HEK293 (cell line): ENCODE data around the gene ZNF665.

Experiments used
- CTCF ChIA-PET: fragments of 350-600 bp; formaldehyde crosslinking; extraction: SDS; loops from one replicate; lab custom pipeline; 2021; ENCODE audit warnings: antibody characterized with exemption; lab: Yijun Ruan, JAX
- POLR2A ChIA-PET: fragments of 300-600 bp; formaldehyde crosslinking; extraction: SDS; loops from one replicate; lab custom pipeline; 2020; ENCODE audit warnings: antibody characterized with exemption, inconsistent platforms; lab: Yijun Ruan, JAX
- H3K27ac ChIP-seq: fragments of 200-500 bp; sonication (Bioruptor generic); 2 replicates; pipeline ENCODE4 v1.5.1; 2014; ENCODE audit warnings: low read depth, low read length, control low read depth, inconsistent platforms; ENCODE audit errors: extremely low read depth
- H3K36me3 ChIP-seq, 2 experiments: fragments of 200-500 bp in 1 of 2; sonication (Bioruptor generic) in 1 of 2; 1 replicate in 1 of 2; 2 replicates in 1 of 2; pipeline ENCODE4 v1.5.1; 2014 to 2017; ENCODE audit warnings: inconsistent platforms in 2 of 2, low read length in 2 of 2; ENCODE audit not compliant: control insufficient read depth in 2 of 2, insufficient read depth in 1 of 2
- H3K4me1 ChIP-seq: fragments of 200-500 bp; sonication (Bioruptor generic); 2 replicates; pipeline ENCODE4 v1.5.1; 2014; ENCODE audit warnings: mild to moderate bottlenecking, low read length, inconsistent platforms; ENCODE audit not compliant: control insufficient read depth, insufficient read depth
- H3K4me3 ChIP-seq: 2 replicates; pipeline ENCODE4 v1.5.1; 2011; ENCODE audit warnings: low read depth, mild to moderate bottlenecking, control low read depth, low read length, moderate library complexity
- H3K9me3 ChIP-seq: fragments of 200-500 bp; sonication (Bioruptor generic); 2 replicates; pipeline ENCODE4 v1.5.1; 2014; ENCODE audit warnings: low read depth, low read length, inconsistent platforms; ENCODE audit not compliant: control insufficient read depth, insufficient read depth
- BCL11A ChIP-seq: fragments of 450-650 bp; formaldehyde crosslinking; IDR thresholded peaks from 2 replicates; pipeline ENCODE4 v1.5.1; 2016; ENCODE audit warnings: low read depth, missing biosample characterization, missing genetic modification characterization
- GLIS2 ChIP-seq: fragments of 450-650 bp; formaldehyde crosslinking; IDR thresholded peaks from 2 replicates; pipeline ENCODE4 v1.5.1; 2016; ENCODE audit warnings: missing biosample characterization, missing genetic modification characterization
- MZF1 ChIP-seq: fragments of 450-650 bp; formaldehyde crosslinking; IDR thresholded peaks from 2 replicates; pipeline ENCODE4 v1.5.1; 2017; ENCODE audit warnings: missing biosample characterization, missing genetic modification characterization, borderline replicate concordance
- SETDB1 ChIP-seq: IDR thresholded peaks from one replicate; pipeline ENCODE4 v1.6.1; 2017; ENCODE audit warnings: mild to moderate bottlenecking, low read length, moderate library complexity, mixed read lengths; ENCODE audit not compliant: insufficient read length
- TCF7L2 ChIP-seq: IDR thresholded peaks from 2 replicates; pipeline ENCODE4 v1.6.1; 2011; ENCODE audit warnings: low read depth, mild to moderate bottlenecking, inconsistent platforms, low read length, moderate library complexity, borderline replicate concordance
- YY1 ChIP-seq: fragments of 450-650 bp; formaldehyde crosslinking; IDR thresholded peaks from 2 replicates; pipeline ENCODE4 v1.5.1; 2018; ENCODE audit warnings: missing biosample characterization, missing genetic modification characterization
- ZFHX2 ChIP-seq: fragments of 450-650 bp; formaldehyde crosslinking; conservative IDR thresholded peaks from 2 replicates; pipeline ENCODE4 v1.5.1; 2016; ENCODE audit warnings: missing biosample characterization, missing genetic modification characterization
- ZNF10 ChIP-seq: fragments of 450-650 bp; formaldehyde crosslinking; IDR thresholded peaks from 2 replicates; pipeline ENCODE4 v1.5.1; 2017; ENCODE audit warnings: missing biosample characterization, missing genetic modification characterization
- ZNF132 ChIP-seq: fragments of 450-650 bp; formaldehyde crosslinking; IDR thresholded peaks from 2 replicates; pipeline ENCODE4 v1.5.1; 2017; ENCODE audit warnings: missing biosample characterization, missing genetic modification characterization, borderline replicate concordance
- ZNF133 ChIP-seq: fragments of 450-650 bp; formaldehyde crosslinking; IDR thresholded peaks from 2 replicates; pipeline ENCODE4 v1.5.1; 2016; ENCODE audit warnings: missing biosample characterization, missing genetic modification characterization
- ZNF140 ChIP-seq: fragments of 450-650 bp; formaldehyde crosslinking; IDR thresholded peaks from 2 replicates; pipeline ENCODE4 v1.5.1; 2016; ENCODE audit warnings: missing biosample characterization, missing genetic modification characterization
- ZNF169 ChIP-seq: fragments of 450-650 bp; formaldehyde crosslinking; IDR thresholded peaks from 2 replicates; pipeline ENCODE4 v1.5.1; 2016; ENCODE audit warnings: missing biosample characterization, missing genetic modification characterization
- ZNF175 ChIP-seq: fragments of 450-650 bp; formaldehyde crosslinking; IDR thresholded peaks from 2 replicates; pipeline ENCODE4 v1.5.1; 2016; ENCODE audit warnings: missing biosample characterization, missing genetic modification characterization
- ZNF223 ChIP-seq: fragments of 450-650 bp; formaldehyde crosslinking; IDR thresholded peaks from 2 replicates; pipeline ENCODE4 v1.5.1; 2016; ENCODE audit warnings: missing biosample characterization, missing genetic modification characterization
- ZNF24 ChIP-seq: fragments of 450-650 bp; formaldehyde crosslinking; IDR thresholded peaks from 2 replicates; pipeline ENCODE4 v1.5.1; 2016; ENCODE audit warnings: missing biosample characterization, missing genetic modification characterization
- ZNF426 ChIP-seq: fragments of 450-650 bp; formaldehyde crosslinking; IDR thresholded peaks from 2 replicates; pipeline ENCODE4 v1.5.1; 2017; ENCODE audit warnings: missing biosample characterization, missing genetic modification characterization, mild to moderate bottlenecking, inconsistent platforms, moderate library complexity
- ZNF521 ChIP-seq: fragments of 450-650 bp; formaldehyde crosslinking; IDR thresholded peaks from 2 replicates; pipeline ENCODE4 v1.5.1; 2017; ENCODE audit warnings: missing biosample characterization, mild to moderate bottlenecking, missing genetic modification characterization
- ZNF561 ChIP-seq: fragments of 450-650 bp; IDR thresholded peaks from 2 replicates; pipeline ENCODE4 v1.5.1; 2018; ENCODE audit warnings: missing biosample characterization, missing genetic modification characterization, borderline replicate concordance
- ZNF585B ChIP-seq: fragments of 450-650 bp; formaldehyde crosslinking; IDR thresholded peaks from 2 replicates; pipeline ENCODE4 v1.5.1; 2016; ENCODE audit warnings: missing biosample characterization, missing genetic modification characterization
- ZNF596 ChIP-seq: fragments of 450-650 bp; IDR thresholded peaks from 2 replicates; pipeline ENCODE4 v1.5.0; 2018; ENCODE audit warnings: missing biosample characterization, mild to moderate bottlenecking, missing genetic modification characterization, moderate library complexity
- ZNF623 ChIP-seq: fragments of 450-650 bp; formaldehyde crosslinking; IDR thresholded peaks from 2 replicates; pipeline ENCODE4 v1.5.1; 2016; ENCODE audit warnings: missing biosample characterization, missing genetic modification characterization
- ZNF670 ChIP-seq: fragments of 450-650 bp; formaldehyde crosslinking; IDR thresholded peaks from 2 replicates; pipeline ENCODE4 v1.5.1; 2016; ENCODE audit warnings: missing biosample characterization, missing genetic modification characterization, low read depth
- TF ChIP-seq, protein P1 (sequence below): fragments of 450-650 bp; formaldehyde crosslinking; IDR thresholded peaks from 2 replicates; pipeline ENCODE4 v1.5.0; 2017; ENCODE audit warnings: missing biosample characterization, missing genetic modification characterization, borderline replicate concordance
- TF ChIP-seq, protein P2 (sequence below): fragments of 450-650 bp; formaldehyde crosslinking; IDR thresholded peaks from 2 replicates; pipeline ENCODE4 v1.5.1; 2016; ENCODE audit warnings: missing biosample characterization, missing genetic modification characterization
- TF ChIP-seq, protein P3 (sequence below): fragments of 450-650 bp; formaldehyde crosslinking; IDR thresholded peaks from 2 replicates; pipeline ENCODE4 v1.5.1; 2016; ENCODE audit warnings: missing biosample characterization, missing genetic modification characterization
- TF ChIP-seq, protein P4 (sequence below): fragments of 450-650 bp; formaldehyde crosslinking; conservative IDR thresholded peaks from 2 replicates; pipeline ENCODE4 v1.5.1; 2016; ENCODE audit warnings: low read depth, missing biosample characterization, missing genetic modification characterization

ZNF665 gene

DNA sequence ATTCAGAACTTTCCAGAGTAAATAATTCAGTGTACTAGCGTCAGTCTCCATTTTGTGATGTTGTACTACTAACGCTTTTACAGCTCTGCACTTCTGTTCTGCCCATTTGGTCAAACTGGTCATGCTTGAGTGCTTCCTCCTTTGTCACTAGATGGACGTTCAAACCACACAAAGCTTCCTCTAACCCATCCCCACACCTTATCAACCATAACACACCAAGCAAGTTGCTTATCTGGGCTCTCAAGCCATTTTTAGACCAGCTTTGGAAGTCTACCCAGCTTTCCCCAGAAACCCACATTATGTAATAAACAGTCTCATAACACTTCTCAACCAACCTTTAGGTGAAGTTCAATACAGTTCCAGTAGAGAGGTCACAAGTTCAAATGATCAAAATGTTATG lies 32.0 kb downstream of the ZNF665 start (continued):
- TF ChIP-seq BCL11A (tag by site-specific recombination) = no peak

DNA sequence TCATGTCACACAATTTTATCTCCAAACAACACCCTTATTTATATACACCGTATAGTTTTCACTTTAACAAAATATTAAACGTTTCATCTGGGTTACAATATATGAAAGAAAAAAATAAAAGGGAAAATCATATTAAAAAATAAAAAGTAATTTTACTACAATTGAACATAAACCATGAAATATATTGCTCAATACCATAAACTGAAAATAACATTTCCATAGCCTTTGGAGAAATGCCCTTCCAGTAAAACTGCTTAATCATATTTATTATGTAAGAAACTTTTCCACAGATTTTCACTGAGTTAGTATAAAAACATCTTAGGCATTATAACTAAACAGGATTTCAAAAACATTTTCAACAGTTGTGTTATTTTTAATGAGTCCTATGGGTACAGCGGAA lies 32.8 kb downstream of the ZNF665 start:
- Histone ChIP-seq H3K4me3 (no peak overlapping the region), H3K4me1 (no peaks in the 10 kb centered on the region), H3K9me3 (no peaks in the 10 kb centered on the region), H3K36me3 (no peaks in the 10 kb centered on the region), H3K27ac (no peak overlapping the region)
- CTCF ChIA-PET = interaction anchor here (0.7 kb wide), 1 partner anchor 586 kb away, joined by 4 read pairs; no protein-coding TSS in a partner anchor
- POLR2A ChIA-PET = no interaction called here
- no peak for TF ChIP-seq ZNF10 (tag by site-specific recombination)
- TF ChIP-seq YY1 = no peak
- TF ChIP-seq ZNF585B (tag by site-specific recombination) = no peak
- no peak for TF ChIP-seq SETDB1
- no peak for TF ChIP-seq ZNF426 (tag by site-specific recombination)
- TF ChIP-seq ZNF140 (tag by site-specific recombination) = no peak
- TF ChIP-seq ZNF24 (tag by site-specific recombination) = no peak
- no peak for TF ChIP-seq ZNF133 (tag by site-specific recombination)
- TF ChIP-seq, protein P1, sequence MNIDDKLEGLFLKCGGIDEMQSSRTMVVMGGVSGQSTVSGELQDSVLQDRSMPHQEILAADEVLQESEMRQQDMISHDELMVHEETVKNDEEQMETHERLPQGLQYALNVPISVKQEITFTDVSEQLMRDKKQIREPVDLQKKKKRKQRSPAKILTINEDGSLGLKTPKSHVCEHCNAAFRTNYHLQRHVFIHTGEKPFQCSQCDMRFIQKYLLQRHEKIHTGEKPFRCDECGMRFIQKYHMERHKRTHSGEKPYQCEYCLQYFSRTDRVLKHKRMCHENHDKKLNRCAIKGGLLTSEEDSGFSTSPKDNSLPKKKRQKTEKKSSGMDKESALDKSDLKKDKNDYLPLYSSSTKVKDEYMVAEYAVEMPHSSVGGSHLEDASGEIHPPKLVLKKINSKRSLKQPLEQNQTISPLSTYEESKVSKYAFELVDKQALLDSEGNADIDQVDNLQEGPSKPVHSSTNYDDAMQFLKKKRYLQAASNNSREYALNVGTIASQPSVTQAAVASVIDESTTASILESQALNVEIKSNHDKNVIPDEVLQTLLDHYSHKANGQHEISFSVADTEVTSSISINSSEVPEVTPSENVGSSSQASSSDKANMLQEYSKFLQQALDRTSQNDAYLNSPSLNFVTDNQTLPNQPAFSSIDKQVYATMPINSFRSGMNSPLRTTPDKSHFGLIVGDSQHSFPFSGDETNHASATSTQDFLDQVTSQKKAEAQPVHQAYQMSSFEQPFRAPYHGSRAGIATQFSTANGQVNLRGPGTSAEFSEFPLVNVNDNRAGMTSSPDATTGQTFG (tag by site-specific recombination) = no peak
- TF ChIP-seq ZNF175 (tag by site-specific recombination) = no peak
- no peak for TF ChIP-seq ZNF670
- no peak for TF ChIP-seq ZNF623 (tag by site-specific recombination)
- TF ChIP-seq MZF1 = no peak
- no peak for TF ChIP-seq ZNF132 (tag by site-specific recombination)
- TF ChIP-seq, all 188 proteins: peak for 0

DNA sequence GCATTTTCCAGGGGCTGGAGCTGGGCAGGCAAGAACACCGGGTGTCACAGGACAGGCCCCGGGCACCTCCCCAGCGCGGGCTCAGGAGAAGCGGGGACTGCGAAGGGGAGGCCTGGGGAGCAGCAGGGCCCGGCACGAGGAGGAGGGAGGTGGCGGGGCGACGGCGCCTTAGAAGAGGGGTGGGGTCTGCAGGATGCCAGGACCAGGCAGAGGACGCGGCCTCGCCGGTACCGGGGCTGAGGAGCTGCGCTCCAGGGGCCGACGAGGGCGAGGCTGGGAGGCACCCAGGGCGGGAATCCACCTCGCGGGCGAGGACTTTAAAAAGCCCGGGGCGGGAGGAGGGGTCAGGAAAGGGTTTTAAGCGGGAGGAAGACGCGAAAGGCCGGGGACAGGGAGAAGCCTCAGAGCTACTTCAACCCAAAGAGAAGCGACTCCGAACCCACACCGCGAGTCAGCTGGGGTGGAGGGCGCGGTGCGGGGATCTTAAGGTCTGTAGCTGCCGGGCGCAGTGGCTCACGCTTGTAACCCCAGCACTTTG lies 35.0 kb downstream of the ZNF665 start:
- Histone ChIP-seq H3K4me3 (peak overlapping the region; percentile 38), H3K36me3 (no peaks in the 10 kb centered on the region), H3K4me1 (no peaks in the 10 kb centered on the region), H3K27ac (no peak overlapping the region), H3K9me3 (no peaks in the 10 kb centered on the region)
- CTCF ChIA-PET = no interaction called here
- POLR2A ChIA-PET = no interaction called here
- TF ChIP-seq, protein P2, sequence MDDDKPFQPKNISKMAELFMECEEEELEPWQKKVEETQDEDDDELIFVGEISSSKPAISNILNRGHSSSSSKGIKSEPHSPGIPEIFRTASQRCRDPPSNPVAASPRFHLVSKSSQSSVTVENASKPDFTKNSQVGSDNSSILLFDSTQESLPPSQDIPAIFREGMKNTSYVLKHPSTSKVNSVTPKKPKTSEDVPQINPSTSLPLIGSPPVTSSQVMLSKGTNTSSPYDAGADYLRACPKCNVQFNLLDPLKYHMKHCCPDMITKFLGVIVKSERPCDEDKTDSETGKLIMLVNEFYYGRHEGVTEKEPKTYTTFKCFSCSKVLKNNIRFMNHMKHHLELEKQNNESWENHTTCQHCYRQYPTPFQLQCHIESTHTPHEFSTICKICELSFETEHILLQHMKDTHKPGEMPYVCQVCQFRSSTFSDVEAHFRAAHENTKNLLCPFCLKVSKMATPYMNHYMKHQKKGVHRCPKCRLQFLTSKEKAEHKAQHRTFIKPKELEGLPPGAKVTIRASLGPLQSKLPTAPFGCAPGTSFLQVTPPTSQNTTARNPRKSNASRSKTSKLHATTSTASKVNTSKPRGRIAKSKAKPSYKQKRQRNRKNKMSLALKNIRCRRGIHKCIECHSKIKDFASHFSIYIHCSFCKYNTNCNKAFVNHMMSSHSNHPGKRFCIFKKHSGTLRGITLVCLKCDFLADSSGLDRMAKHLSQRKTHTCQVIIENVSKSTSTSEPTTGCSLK (tag by site-specific recombination) = no peak
- TF ChIP-seq ZNF223 (tag by site-specific recombination) (no peak), ZNF596 (tag by site-specific recombination) (no peak), GLIS2 (no peak), ZNF521 (tag by site-specific recombination) (no peak), ZNF169 (tag by site-specific recombination) (no peak), TCF7L2 (no peak), ZNF561 (tag by site-specific recombination) (no peak), ZFHX2 (tag by site-specific recombination) (no peak)
- TF ChIP-seq, protein P3, sequence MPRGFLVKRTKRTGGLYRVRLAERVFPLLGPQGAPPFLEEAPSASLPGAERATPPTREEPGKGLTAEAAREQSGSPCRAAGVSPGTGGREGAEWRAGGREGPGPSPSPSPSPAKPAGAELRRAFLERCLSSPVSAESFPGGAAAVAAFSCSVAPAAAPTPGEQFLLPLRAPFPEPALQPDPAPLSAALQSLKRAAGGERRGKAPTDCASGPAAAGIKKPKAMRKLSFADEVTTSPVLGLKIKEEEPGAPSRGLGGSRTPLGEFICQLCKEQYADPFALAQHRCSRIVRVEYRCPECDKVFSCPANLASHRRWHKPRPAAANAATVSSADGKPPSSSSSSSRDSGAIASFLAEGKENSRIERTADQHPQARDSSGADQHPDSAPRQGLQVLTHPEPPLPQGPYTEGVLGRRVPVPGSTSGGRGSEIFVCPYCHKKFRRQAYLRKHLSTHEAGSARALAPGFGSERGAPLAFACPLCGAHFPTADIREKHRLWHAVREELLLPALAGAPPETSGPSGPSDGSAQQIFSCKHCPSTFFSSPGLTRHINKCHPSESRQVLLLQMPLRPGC (tag by site-specific recombination) = no peak
- TF ChIP-seq, protein P4, sequence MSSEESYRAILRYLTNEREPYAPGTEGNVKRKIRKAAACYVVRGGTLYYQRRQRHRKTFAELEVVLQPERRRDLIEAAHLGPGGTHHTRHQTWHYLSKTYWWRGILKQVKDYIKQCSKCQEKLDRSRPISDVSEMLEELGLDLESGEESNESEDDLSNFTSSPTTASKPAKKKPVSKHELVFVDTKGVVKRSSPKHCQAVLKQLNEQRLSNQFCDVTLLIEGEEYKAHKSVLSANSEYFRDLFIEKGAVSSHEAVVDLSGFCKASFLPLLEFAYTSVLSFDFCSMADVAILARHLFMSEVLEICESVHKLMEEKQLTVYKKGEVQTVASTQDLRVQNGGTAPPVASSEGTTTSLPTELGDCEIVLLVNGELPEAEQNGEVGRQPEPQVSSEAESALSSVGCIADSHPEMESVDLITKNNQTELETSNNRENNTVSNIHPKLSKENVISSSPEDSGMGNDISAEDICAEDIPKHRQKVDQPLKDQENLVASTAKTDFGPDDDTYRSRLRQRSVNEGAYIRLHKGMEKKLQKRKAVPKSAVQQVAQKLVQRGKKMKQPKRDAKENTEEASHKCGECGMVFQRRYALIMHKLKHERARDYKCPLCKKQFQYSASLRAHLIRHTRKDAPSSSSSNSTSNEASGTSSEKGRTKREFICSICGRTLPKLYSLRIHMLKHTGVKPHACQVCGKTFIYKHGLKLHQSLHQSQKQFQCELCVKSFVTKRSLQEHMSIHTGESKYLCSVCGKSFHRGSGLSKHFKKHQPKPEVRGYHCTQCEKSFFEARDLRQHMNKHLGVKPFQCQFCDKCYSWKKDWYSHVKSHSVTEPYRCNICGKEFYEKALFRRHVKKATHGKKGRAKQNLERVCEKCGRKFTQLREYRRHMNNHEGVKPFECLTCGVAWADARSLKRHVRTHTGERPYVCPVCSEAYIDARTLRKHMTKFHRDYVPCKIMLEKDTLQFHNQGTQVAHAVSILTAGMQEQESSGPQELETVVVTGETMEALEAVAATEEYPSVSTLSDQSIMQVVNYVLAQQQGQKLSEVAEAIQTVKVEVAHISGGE (tag by site-specific recombination) = no peak
